SK-N-SH treated with all-trans-retinoic acid at 6 μM for 48 hours (cell line): ENCODE results near the gene CGNL1.

ENCODE experiments used
- ATAC-seq: fragments of 200-7000 bp; cut with Tn5 transposase; 3 replicates; pipeline ENCODE4 v1.9.1; 2020; ENCODE audit warnings: mild to moderate bottlenecking, moderate library complexity
- ARNTL ChIP-seq: fragments of 450-650 bp; formaldehyde crosslinking; IDR thresholded peaks from 2 replicates; pipeline ENCODE4 v1.5.0; 2020; ENCODE audit warnings: low read depth, mild to moderate bottlenecking, moderate library complexity, borderline replicate concordance
- BACH2 ChIP-seq: fragments of 250-450 bp; sonication (Bioruptor Pico); IDR thresholded peaks from 2 replicates; pipeline ENCODE4 v1.9.0; 2021; ENCODE audit warnings: mild to moderate bottlenecking, borderline replicate concordance
- CREB5 ChIP-seq: fragments of 250-450 bp; sonication (Bioruptor Pico); IDR thresholded peaks from 2 replicates; pipeline ENCODE4 v1.5.1; 2020; ENCODE audit warnings: low read depth, mild to moderate bottlenecking, moderate library complexity
- CSDC2 ChIP-seq: fragments of 250-450 bp; sonication (Bioruptor Pico); IDR thresholded peaks from 2 replicates; pipeline ENCODE4 v1.5.0; 2020; ENCODE audit warnings: mild to moderate bottlenecking, moderate library complexity
- ESRRG ChIP-seq: fragments of 250-450 bp; sonication (Bioruptor Pico); IDR thresholded peaks from 2 replicates; pipeline ENCODE4 v1.6.1; 2021; ENCODE audit warnings: mild to moderate bottlenecking
- GLIS3 ChIP-seq: fragments of 250-450 bp; sonication (Bioruptor Pico); IDR thresholded peaks from 2 replicates; pipeline ENCODE4 v1.5.0; 2020; ENCODE audit warnings: mild to moderate bottlenecking, moderate library complexity
- OSR1 ChIP-seq: fragments of 250-450 bp; sonication (Bioruptor Pico); IDR thresholded peaks from 2 replicates; pipeline ENCODE4 v1.8.0; 2022; ENCODE audit warnings: moderate library complexity, mild to moderate bottlenecking, inconsistent platforms
- POU6F1 ChIP-seq: fragments of 250-450 bp; sonication (Bioruptor Pico); IDR thresholded peaks from 2 replicates; pipeline ENCODE4 v1.8.0; 2021; ENCODE audit warnings: low read depth, mild to moderate bottlenecking, moderate library complexity, borderline replicate concordance
- PPARA ChIP-seq: fragments of 250-450 bp; sonication (Bioruptor Pico); IDR thresholded peaks from 2 replicates; pipeline ENCODE4 v1.5.0; 2020; ENCODE audit warnings: mild to moderate bottlenecking, borderline replicate concordance
- RARB ChIP-seq: fragments of 250-450 bp; sonication (Bioruptor Pico); IDR thresholded peaks from 2 replicates; pipeline ENCODE4 v1.8.0; 2021; ENCODE audit warnings: mild to moderate bottlenecking, moderate library complexity
- SNAI2 ChIP-seq: fragments of 250-450 bp; sonication (Bioruptor Pico); IDR thresholded peaks from 2 replicates; pipeline ENCODE4 v1.5.0; 2020; ENCODE audit warnings: mild to moderate bottlenecking, moderate library complexity
- TCF4 ChIP-seq: fragments of 250-450 bp; sonication (Bioruptor Pico); IDR thresholded peaks from 2 replicates; pipeline ENCODE4 v1.8.0; 2021; ENCODE audit warnings: mild to moderate bottlenecking, moderate library complexity, borderline replicate concordance
- TOX ChIP-seq: fragments of 250-450 bp; sonication (Bioruptor Pico); IDR thresholded peaks from 2 replicates; pipeline ENCODE4 v1.8.0; 2021; ENCODE audit warnings: mild to moderate bottlenecking, moderate library complexity, borderline replicate concordance
- ZC3H10 ChIP-seq: fragments of 250-450 bp; sonication (Bioruptor Pico); IDR thresholded peaks from 2 replicates; pipeline ENCODE4 v1.5.1; 2021; ENCODE audit warnings: mild to moderate bottlenecking, moderate library complexity
- ZFP3 ChIP-seq: fragments of 250-450 bp; sonication (Bioruptor Pico); IDR thresholded peaks from 2 replicates; pipeline ENCODE4 v1.5.0; 2020; ENCODE audit warnings: mild to moderate bottlenecking, moderate library complexity
- ZFP30 ChIP-seq: fragments of 450-650 bp; formaldehyde crosslinking; IDR thresholded peaks from 2 replicates; pipeline ENCODE4 v1.5.0; 2022; ENCODE audit warnings: mild to moderate bottlenecking, moderate library complexity
- ZNF565 ChIP-seq: fragments of 450-650 bp; formaldehyde crosslinking; conservative IDR thresholded peaks from 2 replicates; pipeline ENCODE4 v1.5.0; 2020; ENCODE audit warnings: low read depth, mild to moderate bottlenecking, moderate library complexity
- ZNF70 ChIP-seq: fragments of 450-650 bp; formaldehyde crosslinking; IDR thresholded peaks from 2 replicates; pipeline ENCODE4 v1.5.0; 2020; ENCODE audit warnings: mild to moderate bottlenecking, moderate library complexity
- TF ChIP-seq, protein P1 (sequence below): fragments of 250-450 bp; sonication (Bioruptor Pico); IDR thresholded peaks from 2 replicates; pipeline ENCODE4 v1.5.0; 2020; ENCODE audit warnings: mild to moderate bottlenecking, moderate library complexity
- TF ChIP-seq, protein P2 (sequence below): fragments of 250-450 bp; sonication (Bioruptor Pico); IDR thresholded peaks from 2 replicates; pipeline ENCODE4 v1.5.1; 2021; ENCODE audit warnings: mild to moderate bottlenecking, moderate library complexity
- TF ChIP-seq, protein P3 (sequence below): fragments of 250-450 bp; sonication (Bioruptor Pico); IDR thresholded peaks from 2 replicates; pipeline ENCODE4 v1.8.0; 2020; ENCODE audit warnings: mild to moderate bottlenecking, moderate library complexity, borderline replicate concordance

Gene CGNL1

DNA sequence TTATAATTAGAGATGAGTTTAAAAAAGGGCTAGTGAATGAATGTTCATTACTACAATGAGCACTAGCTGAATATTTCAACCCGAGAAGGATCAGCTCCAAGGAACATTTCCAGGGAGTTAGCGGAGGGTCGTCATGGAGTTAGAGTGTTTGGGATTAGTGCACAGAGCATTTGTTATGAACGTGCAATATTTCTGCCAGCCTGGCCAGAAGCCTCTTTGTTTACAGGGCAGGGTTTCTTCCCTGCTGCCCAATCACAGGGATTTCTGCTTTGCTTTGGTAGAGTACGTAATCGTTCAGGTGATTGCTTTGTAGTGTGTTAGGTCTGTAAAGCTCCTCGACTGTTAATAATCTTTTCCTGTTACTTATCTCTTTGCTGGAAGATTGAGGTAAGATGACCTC is 5.9 kb downstream of the CGNL1 start:
- ATAC-seq, result no peak
- TF ChIP-seq ZNF565 (no peak), CSDC2 (CRISPR knock-in tag) (no peak), RARB (CRISPR knock-in tag) (no peak), ESRRG (CRISPR knock-in tag) (no peak), ARNTL (no peak), ZNF70 (CRISPR knock-in tag) (no peak), ZFP3 (CRISPR knock-in tag) (no peak), TCF4 (no peak), POU6F1 (no peak)
- TF ChIP-seq, protein P1, sequence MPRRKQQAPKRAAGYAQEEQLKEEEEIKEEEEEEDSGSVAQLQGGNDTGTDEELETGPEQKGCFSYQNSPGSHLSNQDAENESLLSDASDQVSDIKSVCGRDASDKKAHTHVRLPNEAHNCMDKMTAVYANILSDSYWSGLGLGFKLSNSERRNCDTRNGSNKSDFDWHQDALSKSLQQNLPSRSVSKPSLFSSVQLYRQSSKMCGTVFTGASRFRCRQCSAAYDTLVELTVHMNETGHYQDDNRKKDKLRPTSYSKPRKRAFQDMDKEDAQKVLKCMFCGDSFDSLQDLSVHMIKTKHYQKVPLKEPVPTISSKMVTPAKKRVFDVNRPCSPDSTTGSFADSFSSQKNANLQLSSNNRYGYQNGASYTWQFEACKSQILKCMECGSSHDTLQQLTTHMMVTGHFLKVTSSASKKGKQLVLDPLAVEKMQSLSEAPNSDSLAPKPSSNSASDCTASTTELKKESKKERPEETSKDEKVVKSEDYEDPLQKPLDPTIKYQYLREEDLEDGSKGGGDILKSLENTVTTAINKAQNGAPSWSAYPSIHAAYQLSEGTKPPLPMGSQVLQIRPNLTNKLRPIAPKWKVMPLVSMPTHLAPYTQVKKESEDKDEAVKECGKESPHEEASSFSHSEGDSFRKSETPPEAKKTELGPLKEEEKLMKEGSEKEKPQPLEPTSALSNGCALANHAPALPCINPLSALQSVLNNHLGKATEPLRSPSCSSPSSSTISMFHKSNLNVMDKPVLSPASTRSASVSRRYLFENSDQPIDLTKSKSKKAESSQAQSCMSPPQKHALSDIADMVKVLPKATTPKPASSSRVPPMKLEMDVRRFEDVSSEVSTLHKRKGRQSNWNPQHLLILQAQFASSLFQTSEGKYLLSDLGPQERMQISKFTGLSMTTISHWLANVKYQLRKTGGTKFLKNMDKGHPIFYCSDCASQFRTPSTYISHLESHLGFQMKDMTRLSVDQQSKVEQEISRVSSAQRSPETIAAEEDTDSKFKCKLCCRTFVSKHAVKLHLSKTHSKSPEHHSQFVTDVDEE (CRISPR knock-in tag), result no peak

DNA sequence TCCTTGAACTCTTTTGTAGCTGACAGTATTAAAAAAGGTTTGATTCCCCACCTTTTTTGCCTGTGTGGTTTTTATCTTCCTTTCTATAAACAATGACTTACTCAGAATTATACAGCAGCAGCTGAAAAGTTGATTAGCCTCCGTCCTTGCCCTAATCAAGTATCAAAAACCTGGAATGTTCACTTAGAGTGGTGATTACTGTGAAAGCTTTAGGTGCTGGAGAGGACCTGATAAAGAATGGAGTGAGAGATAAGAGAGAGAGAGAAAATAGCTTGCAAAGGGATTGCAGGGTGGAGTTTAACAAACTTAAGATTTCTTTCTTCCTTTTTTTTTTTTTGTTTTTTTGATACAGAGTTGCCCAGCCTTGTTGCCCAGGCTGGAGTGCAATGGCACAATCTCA is 6.7 kb downstream of the CGNL1 start:
- TF ChIP-seq ZFP30, result no peak
- no peak for TF ChIP-seq OSR1
- TF ChIP-seq, protein P2, sequence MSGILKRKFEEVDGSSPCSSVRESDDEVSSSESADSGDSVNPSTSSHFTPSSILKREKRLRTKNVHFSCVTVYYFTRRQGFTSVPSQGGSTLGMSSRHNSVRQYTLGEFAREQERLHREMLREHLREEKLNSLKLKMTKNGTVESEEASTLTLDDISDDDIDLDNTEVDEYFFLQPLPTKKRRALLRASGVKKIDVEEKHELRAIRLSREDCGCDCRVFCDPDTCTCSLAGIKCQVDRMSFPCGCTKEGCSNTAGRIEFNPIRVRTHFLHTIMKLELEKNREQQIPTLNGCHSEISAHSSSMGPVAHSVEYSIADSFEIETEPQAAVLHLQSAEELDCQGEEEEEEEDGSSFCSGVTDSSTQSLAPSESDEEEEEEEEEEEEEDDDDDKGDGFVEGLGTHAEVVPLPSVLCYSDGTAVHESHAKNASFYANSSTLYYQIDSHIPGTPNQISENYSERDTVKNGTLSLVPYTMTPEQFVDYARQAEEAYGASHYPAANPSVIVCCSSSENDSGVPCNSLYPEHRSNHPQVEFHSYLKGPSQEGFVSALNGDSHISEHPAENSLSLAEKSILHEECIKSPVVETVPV, result no peak
- TF ChIP-seq ZNF70 (CRISPR knock-in tag), result no peak
- TF ChIP-seq TOX (CRISPR knock-in tag), result no peak
- no peak for TF ChIP-seq PPARA (CRISPR knock-in tag)
- no peak for TF ChIP-seq CREB5 (CRISPR knock-in tag)
- TF ChIP-seq, protein P1 (CRISPR knock-in tag), result no peak
- TF ChIP-seq SNAI2 (CRISPR knock-in tag), result no peak
- no peak for TF ChIP-seq RARB (CRISPR knock-in tag)
- no peak for TF ChIP-seq BACH2 (CRISPR knock-in tag)
- TF ChIP-seq ESRRG (CRISPR knock-in tag), result no peak
- no peak for TF ChIP-seq ZFP3 (CRISPR knock-in tag)
- TF ChIP-seq ARNTL, result no peak
- TF ChIP-seq POU6F1, result no peak
- TF ChIP-seq, protein P3, sequence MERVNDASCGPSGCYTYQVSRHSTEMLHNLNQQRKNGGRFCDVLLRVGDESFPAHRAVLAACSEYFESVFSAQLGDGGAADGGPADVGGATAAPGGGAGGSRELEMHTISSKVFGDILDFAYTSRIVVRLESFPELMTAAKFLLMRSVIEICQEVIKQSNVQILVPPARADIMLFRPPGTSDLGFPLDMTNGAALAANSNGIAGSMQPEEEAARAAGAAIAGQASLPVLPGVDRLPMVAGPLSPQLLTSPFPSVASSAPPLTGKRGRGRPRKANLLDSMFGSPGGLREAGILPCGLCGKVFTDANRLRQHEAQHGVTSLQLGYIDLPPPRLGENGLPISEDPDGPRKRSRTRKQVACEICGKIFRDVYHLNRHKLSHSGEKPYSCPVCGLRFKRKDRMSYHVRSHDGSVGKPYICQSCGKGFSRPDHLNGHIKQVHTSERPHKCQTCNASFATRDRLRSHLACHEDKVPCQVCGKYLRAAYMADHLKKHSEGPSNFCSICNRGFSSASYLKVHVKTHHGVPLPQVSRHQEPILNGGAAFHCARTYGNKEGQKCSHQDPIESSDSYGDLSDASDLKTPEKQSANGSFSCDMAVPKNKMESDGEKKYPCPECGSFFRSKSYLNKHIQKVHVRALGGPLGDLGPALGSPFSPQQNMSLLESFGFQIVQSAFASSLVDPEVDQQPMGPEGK, result no peak
- TF ChIP-seq CSDC2 (CRISPR knock-in tag), result no peak
- no peak for TF ChIP-seq ZNF565
- TF ChIP-seq ZC3H10 (CRISPR knock-in tag), result no peak
- no peak for TF ChIP-seq GLIS3 (CRISPR knock-in tag)
- TF ChIP-seq, all 23 proteins: peak for 0
- no peak for ATAC-seq
